Measurements from ENCODE around the gene FGF4.
A peak's percentile ranks its signal among the peaks of the same experiment; 100 is the strongest.

The FGF4 gene, protein sequence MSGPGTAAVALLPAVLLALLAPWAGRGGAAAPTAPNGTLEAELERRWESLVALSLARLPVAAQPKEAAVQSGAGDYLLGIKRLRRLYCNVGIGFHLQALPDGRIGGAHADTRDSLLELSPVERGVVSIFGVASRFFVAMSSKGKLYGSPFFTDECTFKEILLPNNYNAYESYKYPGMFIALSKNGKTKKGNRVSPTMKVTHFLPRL

DNA sequence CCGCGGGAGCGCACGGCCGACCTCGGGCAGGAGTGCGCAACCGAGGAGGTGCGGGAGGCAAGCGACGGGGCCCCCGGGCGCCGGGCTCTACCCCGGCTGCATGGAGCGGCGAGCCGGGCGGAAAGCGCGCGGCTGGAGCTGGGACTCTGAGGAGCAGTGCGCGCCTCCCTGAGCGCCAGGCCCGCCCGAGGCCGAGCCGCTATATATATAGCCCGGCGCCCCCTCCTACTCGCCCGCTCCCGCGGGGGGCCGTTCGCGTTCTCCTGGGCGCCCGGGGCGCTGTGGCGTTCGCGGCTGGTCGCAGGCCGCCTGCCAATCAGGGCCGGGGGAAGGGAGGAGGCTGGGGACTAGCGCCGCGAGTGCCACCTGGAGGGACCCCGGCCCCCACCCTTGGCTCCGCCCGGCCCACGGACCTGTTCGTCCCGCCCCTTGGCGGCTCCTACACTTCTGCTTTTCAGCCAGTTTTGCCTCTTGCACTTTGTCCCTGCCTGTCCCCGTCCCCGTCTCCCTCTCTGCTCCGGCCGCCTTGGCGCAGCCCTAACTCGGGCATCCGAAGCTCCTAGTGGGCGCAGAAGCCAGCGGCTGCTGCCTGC lies at the start of gene FGF4:
Gene FGF4 (minus strand): TSS at position 179 of the 593 bp plus-strand sequence. CDS start 257 bp downstream, outside the sequence.
- no peak for DNase-seq (ENCODE audit: low spot score)

DNA sequence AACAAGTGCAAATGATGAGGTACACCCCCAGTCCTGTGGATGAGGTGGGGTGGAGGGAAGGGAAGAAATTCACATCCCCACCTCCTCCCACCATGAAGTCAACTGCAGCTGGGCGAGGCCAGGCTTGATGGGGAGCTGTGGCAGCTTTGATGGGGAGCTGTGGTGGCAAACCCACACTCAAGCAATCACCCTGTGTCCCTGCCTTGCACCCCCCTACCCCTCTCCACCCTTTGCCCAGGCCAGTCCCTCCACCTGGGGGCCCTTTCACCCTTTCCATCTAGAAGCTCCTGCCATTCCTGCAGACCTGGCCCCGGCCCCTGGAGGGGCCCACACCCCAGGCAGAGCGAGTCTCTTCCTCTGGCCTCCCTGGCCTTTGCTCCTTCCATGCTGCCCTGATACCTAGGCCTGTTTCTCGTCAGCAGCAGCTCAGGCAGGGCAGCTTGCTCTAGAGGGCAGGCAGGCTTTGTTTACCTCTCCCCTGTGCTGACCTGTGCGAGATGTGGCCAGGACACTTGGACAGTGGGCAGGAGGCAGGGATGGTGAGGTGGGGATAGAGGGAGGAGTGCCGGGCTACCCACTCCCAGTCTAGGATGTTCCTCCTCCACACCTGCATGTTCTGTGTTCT lies 48.6 kb upstream of the FGF4 start:
- no peak for DNase-seq (ENCODE audit: low spot score)

DNA sequence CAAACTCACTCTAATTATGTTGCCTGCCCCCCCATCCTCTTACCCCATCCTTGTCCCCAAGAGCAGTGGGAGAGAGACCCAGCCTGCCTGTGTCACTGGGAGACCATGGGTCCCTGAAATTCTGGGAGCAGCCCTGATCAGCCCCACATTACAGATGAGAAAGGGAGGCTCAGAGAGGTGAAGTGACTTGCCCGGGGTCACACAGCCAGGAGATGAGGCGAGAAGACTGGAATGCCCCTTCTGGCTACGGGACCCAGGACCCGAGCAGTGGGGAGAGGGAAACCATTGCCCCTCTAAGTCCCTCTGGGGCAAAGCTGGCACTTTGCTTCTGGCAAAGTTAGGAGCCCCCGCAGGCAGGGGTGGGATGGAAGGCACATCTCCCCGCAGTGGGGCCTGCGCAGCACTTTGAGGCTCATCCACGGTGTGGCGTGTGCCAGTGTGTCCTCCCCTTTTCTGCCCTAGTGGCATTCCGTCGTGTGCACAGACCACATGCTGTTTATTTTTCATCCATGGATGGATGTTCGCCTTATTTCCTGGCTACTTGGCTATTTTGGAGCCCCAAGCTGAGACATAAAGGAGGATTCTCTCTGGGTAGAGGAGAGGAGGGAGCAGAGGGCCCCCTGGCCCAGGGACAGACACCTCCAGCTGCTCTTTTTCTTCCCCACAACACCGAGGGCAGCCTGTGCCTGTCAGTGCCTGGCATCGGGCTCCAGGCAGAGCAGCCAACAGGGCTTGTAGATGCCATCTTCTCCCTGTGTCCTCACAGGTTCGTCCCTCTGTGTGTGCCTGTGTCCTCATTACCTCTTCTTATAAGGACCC lies 47.7 kb upstream of the FGF4 start:
- no peak for DNase-seq (ENCODE audit: low spot score)

DNA sequence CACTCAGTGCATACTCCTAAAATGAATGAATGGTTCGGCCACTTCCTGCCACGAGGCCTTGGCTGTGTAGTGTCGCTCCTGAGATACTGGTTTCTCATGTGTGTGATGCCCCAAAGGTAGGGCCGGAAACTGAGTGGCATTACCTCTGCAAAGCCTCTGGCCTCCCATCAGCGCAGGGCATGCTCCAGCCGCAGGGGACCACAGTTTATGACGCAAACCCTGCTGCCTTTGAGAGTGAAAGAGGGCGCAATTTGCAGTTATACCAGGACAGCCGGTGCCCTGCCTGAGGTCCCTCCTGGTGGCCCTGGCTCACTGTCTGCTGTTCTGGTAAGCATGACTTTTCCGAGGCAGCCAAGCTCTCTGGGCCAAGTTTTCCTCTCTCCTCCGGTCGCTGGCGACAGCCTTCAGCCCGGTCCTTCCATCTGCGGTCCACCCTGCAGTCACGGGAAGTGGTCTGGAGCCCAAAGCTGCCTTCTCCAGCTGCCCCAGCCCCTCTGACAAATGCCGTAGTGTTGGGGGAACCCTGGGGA lies 46.4 kb upstream of the FGF4 start:
- no peak for DNase-seq (ENCODE audit: low spot score)

DNA sequence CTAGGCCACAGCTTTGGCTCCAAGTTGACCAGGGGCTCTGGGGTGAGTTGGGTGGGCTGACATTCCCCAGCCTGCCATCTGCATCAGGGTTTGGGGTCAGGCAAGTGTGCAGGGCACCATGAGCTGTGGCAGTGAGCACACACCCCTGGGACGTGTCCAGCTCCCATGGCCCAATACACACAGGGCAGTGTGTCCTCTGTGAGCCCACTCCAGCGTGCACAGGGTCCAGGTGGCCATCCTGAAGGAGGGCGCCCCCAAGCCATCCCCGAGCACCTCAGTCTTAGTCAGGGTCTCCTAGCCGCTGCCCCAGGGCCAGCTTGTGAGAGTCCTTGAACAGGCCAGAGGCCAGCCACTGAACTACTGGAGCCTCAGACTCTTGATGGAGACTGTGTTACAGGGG lies 45.3 kb upstream of the FGF4 start:
- no peak for DNase-seq (ENCODE audit: low spot score)

DNA sequence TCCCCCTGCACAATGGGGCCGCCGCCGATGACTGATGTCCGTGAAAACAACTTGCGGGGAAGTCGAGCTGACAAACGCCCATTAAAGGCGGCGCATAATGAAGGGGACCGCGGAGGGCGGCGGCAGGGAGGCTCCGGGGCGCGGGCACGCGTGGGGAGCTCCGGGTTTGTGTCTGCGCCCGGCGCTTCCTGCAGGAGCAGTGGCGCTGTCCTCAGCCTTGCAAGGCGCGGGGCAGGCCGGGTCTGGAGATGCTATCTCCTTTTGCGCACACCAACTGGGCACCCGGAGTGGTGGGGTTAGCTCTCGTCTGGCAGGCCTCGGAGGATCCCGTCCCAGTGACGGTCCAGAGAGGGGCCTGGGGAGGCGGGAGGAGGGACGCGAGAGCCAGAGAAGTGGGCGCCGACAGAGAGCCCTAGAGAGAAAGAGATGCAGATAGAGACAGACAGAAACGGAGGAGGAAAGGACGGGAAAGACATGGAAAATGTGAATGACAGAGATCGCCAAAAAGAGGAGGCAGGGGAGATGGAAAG lies 44.5 kb upstream of the FGF4 start:
- no peak for DNase-seq (ENCODE audit: low spot score)

DNA sequence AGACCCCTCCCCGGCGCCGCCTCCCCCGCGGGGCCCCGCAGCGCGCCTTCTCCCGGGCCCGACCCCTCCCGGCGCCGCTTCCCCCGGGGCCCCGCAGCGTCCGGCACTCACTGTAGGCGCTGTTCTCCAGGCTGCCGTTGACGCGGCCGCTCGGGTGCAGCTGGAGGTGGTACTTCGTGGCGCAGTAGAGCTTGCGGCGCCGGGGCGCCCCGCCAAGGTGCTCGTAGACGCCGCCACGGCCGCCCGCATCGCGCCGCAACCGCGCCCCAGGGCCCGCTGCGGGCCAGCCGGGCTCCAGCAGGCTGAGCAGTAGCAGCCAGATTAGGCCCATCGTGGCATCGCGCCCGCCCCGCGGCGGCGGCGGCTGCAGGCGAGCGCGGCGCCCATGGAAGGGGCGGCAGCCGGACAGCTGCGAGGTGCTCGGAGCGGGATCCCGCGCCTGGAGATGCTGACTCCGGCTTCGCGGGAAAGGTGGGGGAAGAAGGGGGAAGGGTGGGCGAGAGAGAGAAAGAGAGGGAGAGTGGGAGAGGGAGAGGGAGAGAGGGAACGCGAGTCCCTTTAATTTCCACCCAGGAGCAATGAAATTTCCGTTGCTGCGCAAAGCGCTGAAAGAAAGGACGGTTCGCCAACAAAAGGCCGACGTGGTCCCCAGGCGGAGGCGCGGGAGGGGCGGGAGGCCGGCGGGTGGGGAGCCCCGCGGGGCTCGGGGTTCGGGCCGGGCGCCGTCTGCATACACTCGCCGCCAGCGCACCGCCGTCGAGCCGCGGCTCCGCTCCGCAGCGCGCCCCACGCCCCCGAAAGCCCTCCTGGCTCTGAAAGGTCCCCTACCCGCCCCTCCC lies 43.7 kb upstream of the FGF4 start, which contains the start of gene FGF3:
Gene FGF3 (minus strand): TSS at position 814 of the 839 bp plus-strand sequence. CDS start 483 bp downstream, at position 331.
- DNase-seq (ENCODE audit: low spot score): peak; percentile 53

DNA sequence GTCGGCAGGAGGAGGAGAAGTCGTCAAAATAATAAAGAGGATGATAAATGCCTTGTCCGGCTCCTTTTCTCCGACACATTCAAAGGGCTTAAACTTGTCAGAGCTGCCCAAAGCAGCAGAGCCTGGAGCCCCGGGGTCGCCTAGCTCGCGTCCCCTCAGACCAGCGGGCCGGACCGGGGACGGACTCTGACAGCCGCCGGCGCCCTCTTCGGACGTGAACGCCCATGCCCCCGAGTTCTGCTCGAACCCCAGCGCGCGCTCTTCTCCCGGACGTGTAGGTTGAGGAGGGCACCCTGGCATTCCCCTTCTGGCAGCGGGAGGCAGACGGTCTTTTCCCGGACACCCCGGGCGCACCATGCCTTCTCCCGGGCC lies 43.1 kb upstream of the FGF4 start:
- DNase-seq (ENCODE audit: low spot score): no peak

DNA sequence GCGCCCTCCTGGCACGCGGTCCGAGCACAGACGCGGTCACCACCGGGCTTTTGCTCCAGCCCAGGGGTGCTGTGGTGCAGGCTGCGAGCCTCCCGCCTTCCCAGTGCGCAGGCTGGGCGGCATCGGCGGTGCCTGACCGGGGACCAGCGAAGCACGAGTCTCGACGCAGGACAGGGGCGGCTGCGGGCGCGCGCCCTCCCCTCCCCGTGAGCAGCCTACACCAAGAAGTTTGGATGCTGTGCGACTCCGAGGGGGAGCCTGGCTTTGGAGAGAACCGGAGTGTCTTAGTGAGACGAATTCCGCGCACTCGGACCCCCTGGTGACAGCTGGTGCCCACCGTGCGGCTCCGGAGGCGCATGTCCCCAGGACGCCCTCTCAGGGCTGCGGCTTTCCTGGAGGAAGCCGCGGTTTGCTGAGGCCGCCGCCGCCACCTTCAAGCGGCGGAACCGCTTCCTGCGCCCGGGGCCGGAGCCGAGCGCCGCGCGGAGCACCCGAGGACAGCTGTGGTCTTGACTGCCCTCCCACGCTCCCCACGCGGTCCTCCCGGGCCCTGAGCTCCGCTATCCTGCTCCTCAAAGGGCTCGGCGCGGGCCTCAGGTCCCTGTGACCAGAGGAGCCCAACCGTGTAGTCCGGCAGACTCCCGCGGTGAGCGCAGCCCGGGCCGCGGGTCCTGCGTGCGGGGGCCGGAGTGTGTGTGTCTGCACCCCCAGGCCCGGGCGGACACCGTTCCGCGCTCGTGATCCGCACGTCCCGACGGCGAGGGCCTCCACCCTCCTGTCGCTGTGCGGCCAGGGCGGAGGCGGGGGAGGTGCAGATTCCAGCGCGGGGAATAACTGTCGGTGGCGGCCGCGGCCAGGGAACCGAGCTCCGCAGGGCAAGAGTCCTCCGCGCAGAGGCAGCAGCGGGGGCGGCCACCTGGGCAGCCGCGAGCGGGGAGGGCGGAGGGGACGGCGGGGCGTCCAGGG lies 42.4 kb upstream of the FGF4 start:
- no peak for DNase-seq (ENCODE audit: low spot score)

DNA sequence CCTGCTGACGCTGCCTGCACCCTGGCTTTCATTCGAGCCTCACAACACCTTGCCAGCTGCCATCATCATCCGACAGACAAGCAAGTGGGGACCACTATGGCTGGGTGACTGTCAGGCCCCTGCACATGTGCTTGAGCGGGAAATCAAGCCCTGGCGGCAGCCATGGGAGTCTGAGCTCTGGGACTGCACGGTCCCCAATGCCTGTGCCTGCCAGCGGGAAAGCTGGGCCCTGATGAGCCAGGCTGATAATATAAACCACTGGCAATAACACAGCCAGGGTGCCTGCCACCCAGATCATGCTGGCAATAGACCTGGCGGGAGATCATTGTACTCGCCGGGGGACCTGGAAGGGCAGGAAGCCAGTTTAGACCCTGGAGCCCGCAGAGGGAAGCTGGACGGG lies 41.5 kb upstream of the FGF4 start:
- no peak for DNase-seq (ENCODE audit: low spot score)

DNA sequence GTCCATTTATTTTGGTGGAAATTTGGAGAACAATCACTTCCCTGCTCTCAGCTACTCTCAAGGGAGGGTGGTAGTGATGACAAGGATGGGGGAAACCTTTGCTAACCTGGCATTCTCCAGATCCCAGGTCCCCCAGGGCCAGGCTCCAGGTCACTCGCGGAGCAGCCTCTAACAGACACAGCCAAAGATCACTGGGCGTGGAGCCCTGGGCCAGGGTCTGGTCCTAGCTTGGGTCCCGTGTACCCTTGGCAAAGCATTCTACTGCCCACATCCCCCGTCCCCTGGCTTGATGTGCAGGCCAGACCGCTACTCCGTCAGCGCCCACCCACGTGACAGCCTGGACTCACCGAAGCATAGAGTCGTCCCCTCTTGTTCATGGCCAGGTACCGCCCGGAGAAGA lies 40.8 kb upstream of the FGF4 start:
- no peak for DNase-seq (ENCODE audit: low spot score)

DNA sequence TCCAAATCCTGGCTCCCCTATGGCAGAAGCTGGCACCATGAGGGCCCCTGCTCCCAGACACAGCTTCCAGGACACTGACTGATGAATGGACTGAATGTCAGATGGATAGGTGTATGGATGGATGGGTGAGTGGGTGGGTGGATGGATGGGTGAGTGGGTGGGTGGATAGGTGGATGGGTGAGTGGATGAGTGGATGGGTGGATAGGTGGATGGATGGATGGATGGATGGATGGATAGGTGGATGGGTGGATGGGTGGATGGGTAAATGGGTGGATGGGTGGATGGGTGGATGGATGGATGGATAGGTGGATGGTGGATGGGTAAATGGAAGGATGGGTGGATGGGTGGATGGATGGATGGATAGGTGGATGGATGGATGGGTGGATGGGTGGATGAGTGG lies 39.8 kb upstream of the FGF4 start:
- DNase-seq (ENCODE audit: low spot score): no peak

DNA sequence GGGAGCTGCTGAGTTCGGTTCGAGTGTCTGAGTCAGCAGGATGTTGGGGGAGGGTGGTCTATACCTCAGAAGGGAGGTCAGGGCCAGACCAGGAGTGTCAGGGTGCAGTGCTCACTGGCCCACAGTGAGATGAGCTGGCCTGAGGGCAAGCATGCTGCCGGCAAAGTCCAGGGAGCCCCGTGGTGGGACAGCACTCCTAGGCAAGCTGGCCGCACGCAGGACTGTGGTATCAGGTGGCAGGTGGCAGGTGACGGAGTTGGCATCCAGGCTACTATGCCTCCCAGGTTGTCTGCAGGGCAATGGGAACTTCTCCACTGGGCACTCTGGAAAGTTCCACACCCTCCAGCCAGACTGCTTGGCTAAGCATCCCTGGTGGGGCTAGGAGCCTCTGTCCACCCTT lies 39.3 kb upstream of the FGF4 start:
- no peak for DNase-seq (ENCODE audit: low spot score)

DNA sequence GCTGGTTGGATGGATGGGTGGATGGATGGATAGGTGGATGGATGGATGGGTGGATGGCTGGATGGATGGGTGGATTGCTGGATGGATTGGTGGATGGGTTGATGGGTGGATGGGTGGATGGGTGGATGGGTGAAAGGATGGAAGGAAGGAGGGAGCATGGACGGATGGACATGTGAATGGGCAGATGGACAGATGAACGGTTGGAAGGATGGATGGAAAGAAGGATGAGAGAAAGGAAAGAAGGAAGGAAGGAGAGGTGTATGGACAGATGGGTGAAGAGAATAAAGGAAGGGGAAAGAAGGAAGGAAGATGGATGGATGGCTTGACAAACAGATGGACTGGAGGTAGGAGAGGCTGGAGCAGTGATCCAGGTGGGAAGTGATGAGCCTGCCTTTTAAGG lies 38.7 kb upstream of the FGF4 start:
- no peak for DNase-seq (ENCODE audit: low spot score)

DNA sequence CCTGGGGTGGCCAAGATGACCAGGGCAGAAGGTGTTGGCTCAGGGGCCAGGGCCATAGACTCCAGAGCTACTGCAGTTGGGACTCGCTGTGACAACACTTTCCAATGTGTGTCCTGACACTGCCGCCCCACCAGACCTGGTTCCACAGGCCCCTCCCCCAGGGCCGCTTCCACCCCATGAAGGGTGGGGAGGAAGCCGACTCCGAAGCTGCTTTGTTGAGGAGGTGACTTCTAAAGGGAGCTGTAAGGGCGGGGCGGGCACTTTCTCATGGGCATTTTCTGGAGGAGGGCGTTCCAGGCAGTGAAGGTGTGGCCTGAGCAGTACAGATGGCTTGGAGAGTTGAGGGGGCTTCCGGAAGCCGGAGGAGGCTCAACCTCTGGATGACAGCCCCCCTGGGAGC lies 37.8 kb upstream of the FGF4 start:
- no peak for DNase-seq (ENCODE audit: low spot score)

DNA sequence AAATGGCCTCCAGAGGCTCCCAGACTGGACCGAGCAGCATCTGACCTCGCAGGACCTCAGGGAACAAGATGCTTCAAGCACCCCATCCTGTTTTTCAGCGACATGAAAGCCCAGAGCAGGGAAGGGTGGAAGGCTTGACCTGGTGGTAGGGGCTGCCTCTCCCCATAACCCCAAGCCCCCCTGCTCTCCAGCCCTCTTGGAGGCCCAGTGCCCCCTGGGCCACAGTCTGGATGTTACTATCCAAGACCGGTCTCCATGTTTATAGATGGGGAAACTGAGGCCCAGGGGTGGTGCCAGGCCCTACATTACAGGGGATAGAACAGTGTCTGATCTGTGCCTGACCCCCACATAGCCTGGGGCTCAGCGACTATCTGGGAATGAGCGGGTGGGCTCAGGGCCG lies 37.1 kb upstream of the FGF4 start:
- DNase-seq (ENCODE audit: low spot score): no peak

DNA sequence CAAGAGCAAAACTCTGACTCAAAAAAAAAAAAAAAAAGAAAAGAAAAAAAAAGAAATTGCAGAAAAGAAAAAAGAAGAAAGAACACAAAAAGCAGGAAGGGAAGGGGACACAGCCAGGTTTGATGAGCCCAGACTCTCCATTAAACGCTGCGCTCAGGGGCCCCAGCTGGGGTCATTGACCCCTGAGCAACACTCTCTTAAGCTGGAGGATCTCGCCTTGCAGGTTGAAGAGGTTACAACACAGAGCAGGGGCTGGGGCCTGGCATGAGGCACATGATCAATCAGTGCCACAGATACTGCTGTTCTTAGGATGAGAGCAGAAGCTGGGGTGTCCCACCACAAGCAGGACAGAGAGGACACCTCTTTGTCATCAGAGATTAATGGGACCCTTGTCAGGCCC lies 36.3 kb upstream of the FGF4 start:
- DNase-seq (ENCODE audit: low spot score): no peak

DNA sequence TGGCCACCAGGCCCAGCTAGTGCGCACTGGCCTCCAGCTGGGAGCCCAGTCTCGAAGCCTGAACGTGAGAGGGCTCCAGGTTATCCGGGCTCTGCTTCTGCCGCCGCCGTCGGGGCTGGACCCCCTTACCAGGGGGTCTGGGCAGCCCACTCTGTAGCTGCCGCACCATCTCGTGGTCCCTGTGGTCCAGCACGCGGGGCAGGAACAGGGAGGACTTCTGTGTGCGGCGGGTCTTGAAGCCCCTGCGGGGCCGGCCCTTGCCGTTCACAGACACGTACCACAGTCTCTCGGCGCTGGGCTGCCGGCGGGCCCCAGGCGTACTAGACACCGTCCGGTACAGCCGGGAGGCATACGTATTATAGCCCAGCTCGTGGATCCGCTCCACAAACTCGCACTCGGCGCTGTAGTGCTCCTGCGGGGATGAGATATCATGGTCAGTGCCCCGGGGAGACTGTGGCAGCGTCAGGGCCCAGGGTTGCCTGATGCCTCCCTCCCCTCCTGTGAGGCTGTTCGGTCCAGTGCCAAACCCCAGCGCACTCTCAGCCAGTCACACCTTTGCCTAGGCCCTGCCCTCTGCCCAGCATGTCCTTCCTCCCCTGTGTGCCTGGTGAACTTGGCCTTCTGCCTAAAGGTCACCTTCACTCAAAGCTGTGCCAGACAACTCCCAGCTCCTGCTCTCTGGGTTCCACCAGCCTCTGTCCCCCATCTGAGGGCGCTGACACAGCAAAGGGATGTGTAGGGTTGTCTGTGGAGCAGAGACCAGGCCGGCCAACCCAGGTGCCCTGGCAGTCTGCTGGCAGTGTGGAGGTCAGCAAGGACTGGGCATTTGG lies 35.4 kb upstream of the FGF4 start:
- DNase-seq (ENCODE audit: low spot score): no peak

DNA sequence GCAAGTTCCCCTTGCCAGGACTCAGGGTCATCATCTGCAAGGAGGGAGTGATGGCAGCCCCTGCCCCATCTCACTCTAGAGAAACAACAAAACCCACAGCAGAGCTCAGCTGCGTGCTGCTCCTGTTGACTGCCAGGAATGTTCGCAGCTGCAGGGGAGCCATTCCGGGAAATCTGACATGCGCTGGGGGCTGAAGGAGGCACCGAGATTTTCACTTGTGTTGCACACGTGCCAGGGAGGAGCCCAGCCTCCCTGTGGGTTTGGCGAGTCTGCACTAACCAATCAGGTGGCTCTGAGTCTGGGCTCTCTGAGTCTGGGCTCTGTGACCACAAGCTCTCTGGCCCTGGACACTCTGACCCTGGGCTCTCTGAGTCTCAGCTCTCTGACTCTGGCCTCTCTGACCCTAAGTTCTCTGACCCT lies 33.5 kb upstream of the FGF4 start:
- DNase-seq (ENCODE audit: low spot score): no peak
